HepG2 (cell line): ENCODE measurements around the gene FITM1. TPM values are rescaled to one million over a fixed set of nuclear protein-coding genes. Genes with fewer than 3 reads are reported as not detected.

Experiments
- GMEB1 ChIP-seq: sonication (generic); formaldehyde crosslinking; IDR thresholded peaks from 2 replicates; pipeline ENCODE4 v1.5.1; 2020; ENCODE audit warnings: missing genetic modification reagents, mild to moderate bottlenecking, borderline replicate concordance
- LBX2 ChIP-seq: sonication (generic); formaldehyde crosslinking; IDR thresholded peaks from 2 replicates; pipeline ENCODE4 v1.5.0; 2020; ENCODE audit warnings: missing genetic modification reagents, mild to moderate bottlenecking, borderline replicate concordance
- MAFG ChIP-seq: sonication (generic); formaldehyde crosslinking; IDR thresholded peaks from 2 replicates; pipeline ENCODE4 v1.5.1; 2020; ENCODE audit warnings: mild to moderate bottlenecking, missing genetic modification reagents
- MLX ChIP-seq: IDR thresholded peaks from 2 replicates; pipeline ENCODE4 v1.6.1; 2016
- MXD4 ChIP-seq: IDR thresholded peaks from 2 replicates; pipeline ENCODE4 v1.6.1; 2016; ENCODE audit warnings: mild to moderate bottlenecking, missing biosample characterization, missing genetic modification reagents
- NFIC ChIP-seq: IDR thresholded peaks from 2 replicates; pipeline ENCODE4 v1.6.1; 2012; ENCODE audit warnings: mild to moderate bottlenecking, low read length, inconsistent platforms
- NFKB2 ChIP-seq: sonication (generic); formaldehyde crosslinking; IDR thresholded peaks from 2 replicates; pipeline ENCODE4 v1.4.0; 2020; ENCODE audit warnings: missing genetic modification reagents, borderline replicate concordance
- PPARG ChIP-seq: conservative IDR thresholded peaks from 2 replicates; pipeline ENCODE4 v1.6.1; 2016; ENCODE audit warnings: missing biosample characterization, missing genetic modification reagents
- SIN3B ChIP-seq: fragments of 150-350 bp; IDR thresholded peaks from 2 replicates; pipeline ENCODE4 v1.6.1; 2014; ENCODE audit warnings: low read length
- SOX13 ChIP-seq, 3 experiments: fragments of 450-650 bp in 1 of 3; sonication (generic) in 1 of 3; formaldehyde crosslinking in 1 of 3; IDR thresholded peaks in 2 of 3; conservative IDR thresholded peaks in 1 of 3; 2 replicates each; pipeline versions ENCODE4 v1.5.0 to v1.6.1; 2016 to 2020; ENCODE audit warnings: antibody characterized with exemption in 1 of 3, mild to moderate bottlenecking in 1 of 3, missing compliant biosample characterization in 1 of 3, missing genetic modification reagents in 1 of 3, moderate library complexity in 1 of 3
- TP53 ChIP-seq: sonication (generic); formaldehyde crosslinking; conservative IDR thresholded peaks from 2 replicates; pipeline ENCODE4 v1.4.0; 2020; ENCODE audit warnings: missing genetic modification reagents
- XBP1 ChIP-seq: sonication (generic); formaldehyde crosslinking; IDR thresholded peaks from 2 replicates; pipeline ENCODE4 v1.5.0; 2020; ENCODE audit warnings: missing genetic modification reagents
- ZFP82 ChIP-seq: sonication (generic); formaldehyde crosslinking; IDR thresholded peaks from 2 replicates; pipeline ENCODE4 v1.5.1; 2020; ENCODE audit warnings: mild to moderate bottlenecking, missing genetic modification reagents, borderline replicate concordance
- ZFP91 ChIP-seq: sonication (generic); formaldehyde crosslinking; IDR thresholded peaks from 2 replicates; pipeline ENCODE4 v1.9.0; 2022; ENCODE audit warnings: missing genetic modification reagents, mild to moderate bottlenecking, borderline replicate concordance
- ZNF12 ChIP-seq: sonication (generic); formaldehyde crosslinking; IDR thresholded peaks from 2 replicates; pipeline ENCODE4 v1.5.0; 2020; ENCODE audit warnings: missing genetic modification reagents
- ZNF124 ChIP-seq: sonication (generic); formaldehyde crosslinking; IDR thresholded peaks from 2 replicates; pipeline ENCODE4 v1.4.0; 2020; ENCODE audit warnings: missing genetic modification reagents
- ZNF180 ChIP-seq: sonication (generic); formaldehyde crosslinking; IDR thresholded peaks from 2 replicates; pipeline ENCODE4 v1.4.0; 2020; ENCODE audit warnings: low read depth, missing genetic modification reagents, borderline replicate concordance
- ZNF33A ChIP-seq: sonication (generic); formaldehyde crosslinking; IDR thresholded peaks from 2 replicates; pipeline ENCODE4 v1.5.1; 2020; ENCODE audit warnings: missing genetic modification reagents, mild to moderate bottlenecking, moderate library complexity, borderline replicate concordance
- ZNF614 ChIP-seq: IDR thresholded peaks from 2 replicates; pipeline ENCODE4 v1.6.1; 2018; ENCODE audit warnings: missing biosample characterization, missing genetic modification reagents, inconsistent platforms, borderline replicate concordance
- ZNF639 ChIP-seq: conservative IDR thresholded peaks from 2 replicates; pipeline ENCODE4 v1.6.1; 2018; ENCODE audit warnings: missing genetic modification reagents
- ZNF780A ChIP-seq: sonication (generic); formaldehyde crosslinking; IDR thresholded peaks from 2 replicates; pipeline ENCODE4 v1.8.0; 2022; ENCODE audit warnings: mild to moderate bottlenecking, missing genetic modification reagents, moderate library complexity
- ZNF879 ChIP-seq: sonication (generic); formaldehyde crosslinking; IDR thresholded peaks from 2 replicates; pipeline ENCODE4 v1.8.1; 2023; ENCODE audit warnings: missing genetic modification reagents
- ZSCAN5A ChIP-seq: sonication (generic); formaldehyde crosslinking; IDR thresholded peaks from 2 replicates; pipeline ENCODE4 v1.8.0; 2022; ENCODE audit warnings: mild to moderate bottlenecking, missing genetic modification reagents, borderline replicate concordance
- polyA plus RNA-seq, 8 experiments: library from polyadenylated mRNA; depleted of rRNA in 3 of 8; stranded (reverse) in 7 of 8; unstranded in 1 of 8; fragments of >200 nt; fragmentation: Illumina TruSeq in 4 of 8; extraction: Trizol in 4 of 8; gene quantifications; 2 replicates each; pipeline versions ENCODE4 v1.2.1 to v1.2.3, GENCODE V29; 2011 to 2016; ENCODE audit warnings: low read depth in 4 of 8, missing spikeins in 1 of 8, mixed read lengths in 1 of 8; ENCODE audit not compliant: insufficient read depth in 1 of 8
- total RNA-seq, 5 experiments: library from RNA; depleted of rRNA; stranded (reverse); fragments of >200 nt; fragmentation: Illumina TruSeq; extraction: Trizol; gene quantifications; 2 replicates each; pipeline ENCODE4 v1.2.3, GENCODE V29; 2016; ENCODE audit warnings: low read depth in 1 of 5

FITM1 gene
- total and polyA plus RNA-seq, 2 of the 13 experiments (the other 11 are each of a cell fraction or from before 2014, with no cell fraction given) = 2.7 to 5.8 TPM

GRCh38 chr14:24146453-24146977, 16.1 kb downstream of the FITM1 start, which contains the start of gene PSME2 (continued):
- TF ChIP-seq GMEB1 (no peak; the same call in none of the 2 replicates), MLX (no peak), ZNF124 (CRISPR knock-in tag) (no peak; the same call in 1 of the 2 replicates), MXD4 (peak; percentile 89; the same call in 1 of the 2 replicates), TP53 (CRISPR knock-in tag) (no peak), SOX13 (IDR thresholded peaks at IDR 0.05) (peak; percentile 39), SOX13 (CRISPR knock-in tag; conservative IDR thresholded peaks at IDR 0.05 in 1 of 2, IDR thresholded peaks at IDR 0.05 in 1 of 2) (peak in 1 of 2 experiments; percentile 61; a peak in 2 of 4 replicates), ZFP91 (no peak), ZNF879 (no peak; the same call in none of the 2 replicates), ZNF614 (CRISPR knock-in tag) (peak; percentile 81; the same call in 1 of the 2 replicates), PPARG (CRISPR knock-in tag) (no peak; the same call in 1 of the 2 replicates), ZNF639 (CRISPR knock-in tag) (no peak), NFKB2 (peak; percentile 83; the same call in 1 of the 2 replicates), ZFP82 (CRISPR knock-in tag) (no peak), ZNF12 (CRISPR knock-in tag) (0 out of 2 replicates have a peak, but pooled peaks have one; percentile 10), ZNF180 (CRISPR knock-in tag) (no peak), MAFG (no peak), LBX2 (CRISPR knock-in tag) (no peak; the same call in 1 of the 2 replicates), ZSCAN5A (peak; percentile 41; the same call in 1 of the 2 replicates), SIN3B (no peak), XBP1 (no peak), NFIC (no peak), ZNF33A (no peak), ZNF780A (CRISPR knock-in tag) (no peak)
